DOHH2 (cell line): ENCODE measurements around the gene TMEM186.

Experiments used
- H3F3A ChIP-seq: fragments of 200-600 bp; sonication (generic), shearing (Covaris generic); 2 replicates; pipeline ENCODE4 v1.6.0; 2016; ENCODE audit warnings: antibody characterized with exemption, mild to moderate bottlenecking; ENCODE audit not compliant: control insufficient read depth, insufficient read depth
- H3K27ac ChIP-seq: fragments of 200-600 bp; sonication (generic); 2 replicates; pipeline ENCODE4 v1.5.1; 2014; ENCODE audit warnings: low read depth, mild to moderate bottlenecking, low read length, moderate library complexity
- H3K27me3 ChIP-seq: fragments of 200-600 bp; sonication (generic); 2 replicates; pipeline ENCODE4 v1.6.1; 2014; ENCODE audit warnings: mild to moderate bottlenecking, low read length, mixed read lengths; ENCODE audit not compliant: control insufficient read depth
- H3K36me3 ChIP-seq: fragments of 200-600 bp; sonication (generic); 2 replicates; pipeline ENCODE4 v1.6.1; 2014; ENCODE audit warnings: mild to moderate bottlenecking, low read length, moderate library complexity, mixed read lengths; ENCODE audit not compliant: control insufficient read depth
- H3K4me1 ChIP-seq: fragments of 200-600 bp; sonication (generic); 2 replicates; pipeline ENCODE4 v1.6.1; 2014; ENCODE audit warnings: mild to moderate bottlenecking, low read length, mixed read lengths; ENCODE audit not compliant: control insufficient read depth
- H3K4me2 ChIP-seq: fragments of 200-600 bp; sonication (generic); 2 replicates; pipeline ENCODE4 v1.6.0; 2014; ENCODE audit warnings: mild to moderate bottlenecking, low read length, moderate library complexity
- H3K4me3 ChIP-seq: fragments of 200-600 bp; sonication (generic); 2 replicates; pipeline ENCODE4 v1.5.1; 2014; ENCODE audit warnings: mild to moderate bottlenecking, low read length, mixed read lengths
- H3K79me2 ChIP-seq: fragments of 200-600 bp; sonication (generic); 2 replicates; pipeline ENCODE4 v1.6.1; 2014; ENCODE audit warnings: mild to moderate bottlenecking, low read length, mixed read lengths; ENCODE audit not compliant: control insufficient read depth
- H3K9me2 ChIP-seq: fragments of 200-600 bp; sonication (generic); replicated peaks from 2 replicates; pipeline ENCODE4 v1.6.1; 2014; ENCODE audit warnings: mild to moderate bottlenecking, low read length, mixed read lengths; ENCODE audit not compliant: control insufficient read depth
- H3K9me3 ChIP-seq: fragments of 200-600 bp; sonication (generic); 2 replicates; pipeline ENCODE4 v1.6.1; 2014; ENCODE audit warnings: antibody characterized with exemption, low read length, mixed read lengths; ENCODE audit not compliant: control insufficient read depth, insufficient read depth
- H4K20me1 ChIP-seq: fragments of 200-600 bp; sonication (generic); 2 replicates; pipeline ENCODE4 v1.6.0; 2014; ENCODE audit warnings: low read depth, mild to moderate bottlenecking, antibody characterized with exemption, low read length, moderate library complexity; ENCODE audit not compliant: control insufficient read depth, insufficient read depth
- EZH2phosphoT487 ChIP-seq: fragments of 200-600 bp; sonication (generic); IDR thresholded peaks from 2 replicates; pipeline ENCODE4 v1.6.1; 2017; ENCODE audit warnings: borderline replicate concordance, mild to moderate bottlenecking, antibody characterized with exemption, low read length, moderate library complexity, mixed read lengths
- TF ChIP-seq, protein P1 (sequence below): fragments of 200-600 bp; sonication (generic); IDR thresholded peaks from one replicate; pipeline ENCODE4 v1.5.1; 2014; ENCODE audit warnings: antibody characterized with exemption, mild to moderate bottlenecking, low read depth, low read length; ENCODE audit not compliant: poor library complexity, severe bottlenecking

Gene TMEM186

GRCh38 chr16:8760021-8760420, 37.4 kb downstream of the TMEM186 start:
- H3K4me2 ChIP-seq = no peak overlapping the region
- H3K4me3 ChIP-seq = no peak overlapping the region
- no peaks in the 10 kb centered on the region for H3K79me2 ChIP-seq
- no peaks in the 10 kb centered on the region for H3K36me3 ChIP-seq
- TF ChIP-seq, protein P1, sequence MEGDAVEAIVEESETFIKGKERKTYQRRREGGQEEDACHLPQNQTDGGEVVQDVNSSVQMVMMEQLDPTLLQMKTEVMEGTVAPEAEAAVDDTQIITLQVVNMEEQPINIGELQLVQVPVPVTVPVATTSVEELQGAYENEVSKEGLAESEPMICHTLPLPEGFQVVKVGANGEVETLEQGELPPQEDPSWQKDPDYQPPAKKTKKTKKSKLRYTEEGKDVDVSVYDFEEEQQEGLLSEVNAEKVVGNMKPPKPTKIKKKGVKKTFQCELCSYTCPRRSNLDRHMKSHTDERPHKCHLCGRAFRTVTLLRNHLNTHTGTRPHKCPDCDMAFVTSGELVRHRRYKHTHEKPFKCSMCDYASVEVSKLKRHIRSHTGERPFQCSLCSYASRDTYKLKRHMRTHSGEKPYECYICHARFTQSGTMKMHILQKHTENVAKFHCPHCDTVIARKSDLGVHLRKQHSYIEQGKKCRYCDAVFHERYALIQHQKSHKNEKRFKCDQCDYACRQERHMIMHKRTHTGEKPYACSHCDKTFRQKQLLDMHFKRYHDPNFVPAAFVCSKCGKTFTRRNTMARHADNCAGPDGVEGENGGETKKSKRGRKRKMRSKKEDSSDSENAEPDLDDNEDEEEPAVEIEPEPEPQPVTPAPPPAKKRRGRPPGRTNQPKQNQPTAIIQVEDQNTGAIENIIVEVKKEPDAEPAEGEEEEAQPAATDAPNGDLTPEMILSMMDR = no peak
- TF ChIP-seq EZH2phosphoT487 = no peak
- no peaks in the 10 kb centered on the region for H3F3A ChIP-seq
- H3K9me2 ChIP-seq = no peaks in the 10 kb centered on the region
- no peaks in the 10 kb centered on the region for H3K4me1 ChIP-seq
- H4K20me1 ChIP-seq = no peaks in the 10 kb centered on the region
- no peak overlapping the region for H3K27ac ChIP-seq
- H3K27me3 ChIP-seq = no peaks in the 10 kb centered on the region
- no peaks in the 10 kb centered on the region for H3K9me3 ChIP-seq

DNA sequence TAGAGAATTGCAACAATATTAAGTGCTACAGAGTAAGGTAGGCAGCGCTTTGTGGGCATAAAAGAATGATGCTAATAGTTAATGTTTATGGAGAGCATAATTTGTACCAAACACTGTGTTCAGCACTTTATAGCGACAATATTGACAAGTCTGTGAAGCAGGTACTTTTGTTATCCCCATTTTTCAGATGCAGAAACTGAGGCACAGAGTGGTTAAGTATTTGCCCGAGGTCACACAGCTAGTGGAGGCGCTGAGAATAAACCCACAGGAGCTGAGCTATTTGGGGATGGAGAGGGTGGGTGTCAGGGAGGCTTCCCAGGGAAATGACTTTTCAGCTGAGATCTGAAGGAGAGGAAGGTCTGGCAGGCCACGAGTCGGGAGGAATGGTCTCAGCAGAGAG, 39.4 kb downstream of the TMEM186 start:
- no peak overlapping the region for H3K4me3 ChIP-seq
- no peaks in the 10 kb centered on the region for H3K9me3 ChIP-seq
- no peak overlapping the region for H3K27ac ChIP-seq
- no peaks in the 10 kb centered on the region for H3K36me3 ChIP-seq
- H4K20me1 ChIP-seq = no peaks in the 10 kb centered on the region
- no peaks in the 10 kb centered on the region for H3K27me3 ChIP-seq
- H3K9me2 ChIP-seq = no peaks in the 10 kb centered on the region
- H3K4me1 ChIP-seq = no peaks in the 10 kb centered on the region
- H3K4me2 ChIP-seq = no peak overlapping the region
- TF ChIP-seq, protein P1 = no peak
- TF ChIP-seq EZH2phosphoT487 = no peak
- H3F3A ChIP-seq = no peaks in the 10 kb centered on the region
- H3K79me2 ChIP-seq = no peaks in the 10 kb centered on the region

DNA sequence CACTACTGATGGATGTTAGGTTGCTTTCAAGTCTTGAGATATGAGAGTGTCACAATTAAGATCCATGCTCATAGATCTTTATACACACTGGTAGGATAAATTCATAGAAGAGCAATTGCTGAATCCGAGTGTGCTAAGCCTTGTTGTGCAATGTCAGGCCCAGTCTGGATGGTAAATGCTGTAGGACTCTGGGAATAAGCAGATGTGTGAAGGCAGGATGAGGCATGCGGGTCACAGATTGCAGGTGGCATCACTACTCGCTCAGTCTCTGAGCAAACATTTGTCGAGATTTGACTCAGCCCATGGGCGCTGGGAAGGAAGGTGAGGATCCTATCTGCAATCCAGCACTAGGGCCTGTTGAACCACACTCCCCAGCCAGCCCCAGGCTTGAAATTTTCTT, 40.7 kb downstream of the TMEM186 start:
- H3K9me3 ChIP-seq = no peaks in the 10 kb centered on the region
- H3K27me3 ChIP-seq = no peaks in the 10 kb centered on the region
- H3K4me3 ChIP-seq = no peak overlapping the region
- no peaks in the 10 kb centered on the region for H4K20me1 ChIP-seq
- H3K4me2 ChIP-seq = no peak overlapping the region
- H3K27ac ChIP-seq = no peak overlapping the region
- no peaks in the 10 kb centered on the region for H3K36me3 ChIP-seq
- no peaks in the 10 kb centered on the region for H3K9me2 ChIP-seq
- TF ChIP-seq, protein P1 = no peak
- no peak for TF ChIP-seq EZH2phosphoT487
- no peaks in the 10 kb centered on the region for H3F3A ChIP-seq
- H3K79me2 ChIP-seq = no peaks in the 10 kb centered on the region
- H3K4me1 ChIP-seq = no peaks in the 10 kb centered on the region
